CD4-positive, alpha-beta memory T cell (primary cell): Measurements from ENCODE around the gene PAX2. TPM values are rescaled to one million over a fixed set of nuclear protein-coding genes. Genes with fewer than 3 reads are reported as not detected.

Experiments used
- CTCF ChIA-PET: fragments of 350-600 bp; sonication (Branson Sonifier 250); formaldehyde crosslinking; loops from one replicate; lab custom pipeline; 2021; ENCODE audit warnings: inconsistent platforms; ENCODE audit not compliant: partially characterized antibody; lab: Charles Lee
- POLR2A ChIA-PET: fragments of 350-600 bp; sonication (Branson Sonifier 250); formaldehyde crosslinking; loops from one replicate; lab custom pipeline; 2021; ENCODE audit not compliant: partially characterized antibody; lab: Charles Lee
- DNase-seq, 5 donors: peaks; one replicate each; pipeline versions ENCODE4 v3.0.0 to v3.0.0-alpha.2; 2020 to 2022; ENCODE audit warnings: mixed read lengths in 1 of 5
- H3K27ac ChIP-seq: one replicate; pipeline ENCODE4 v1.7.0; 2013; ENCODE audit warnings: low read depth, low read length
- H3K27me3 ChIP-seq: 2 replicates; pipeline ENCODE4 v1.7.0; 2013; ENCODE audit warnings: mild to moderate bottlenecking, low read length, moderate library complexity; ENCODE audit not compliant: insufficient read depth
- H3K36me3 ChIP-seq: 2 replicates; pipeline ENCODE4 v1.7.0; 2013; ENCODE audit warnings: mild to moderate bottlenecking, low read length, moderate library complexity; ENCODE audit not compliant: insufficient read depth
- H3K4me1 ChIP-seq: 2 replicates; pipeline ENCODE4 v1.7.0; 2013; ENCODE audit warnings: mild to moderate bottlenecking, low read length, moderate library complexity; ENCODE audit not compliant: insufficient read depth
- H3K4me3 ChIP-seq, 2 donors: one replicate each; pipeline ENCODE4 v1.7.0; 2013; ENCODE audit warnings: low read length in 2 of 2, mild to moderate bottlenecking in 1 of 2
- H3K9me3 ChIP-seq, 2 donors: one replicate each; pipeline ENCODE4 v1.7.0; 2013; ENCODE audit warnings: low read length in 2 of 2, control low read depth in 1 of 2; ENCODE audit not compliant: control insufficient read depth in 1 of 2
- H3K27ac Mint-ChIP-seq, 7 donors: one replicate each; pipeline ENCODE4 v1.8.0; 2020 to 2021; ENCODE audit warnings: mixed read lengths in 7 of 7, mild to moderate bottlenecking in 6 of 7, inconsistent platforms in 3 of 7, moderate library complexity in 3 of 7
- H3K27me3 Mint-ChIP-seq, 2 donors: one replicate each; pipeline ENCODE4 v1.8.0; 2020 to 2021; ENCODE audit warnings: mixed read lengths in 2 of 2
- H3K36me3 Mint-ChIP-seq, 2 donors: one replicate each; pipeline ENCODE4 v1.8.0; 2020 to 2021; ENCODE audit warnings: mixed read lengths in 2 of 2, inconsistent platforms in 1 of 2, mild to moderate bottlenecking in 1 of 2
- H3K4me1 Mint-ChIP-seq, 4 donors: one replicate each; pipeline ENCODE4 v1.8.0; 2020 to 2021; ENCODE audit warnings: mixed read lengths in 4 of 4, mild to moderate bottlenecking in 1 of 4
- H3K4me3 Mint-ChIP-seq, 8 donors: one replicate each; pipeline ENCODE4 v1.8.0; 2020 to 2021; ENCODE audit warnings: mixed read lengths in 8 of 8, mild to moderate bottlenecking in 7 of 8, moderate library complexity in 6 of 8, inconsistent platforms in 3 of 8
- H3K9me3 Mint-ChIP-seq, 8 donors: one replicate each; pipeline ENCODE4 v1.8.0; 2020 to 2021; ENCODE audit warnings: mixed read lengths in 8 of 8, mild to moderate bottlenecking in 5 of 8, inconsistent platforms in 3 of 8, moderate library complexity in 1 of 8
- intact Hi-C: fragments of 100-400 bp; cut with micrococcal nuclease; formaldehyde crosslinking; loops from one replicate; pipeline ENCODE4 v1.15.1; 2023
- polyA plus RNA-seq, 2 donors: library from polyadenylated mRNA; unstranded; fragments of 300-500 nt; fragmentation: Illumina TruSeq; gene quantifications; one replicate each; pipeline ENCODE4 v1.2.3, GENCODE V29; 2021
- total RNA-seq, 2 experiments: library from RNA; stranded (reverse); gene quantifications; one replicate each; pipeline ENCODE4 v1.2.3, GENCODE V29; 2021

Gene PAX2
- total and polyA plus RNA-seq, 4 experiments from 2014 or later, result not detected

- intact Hi-C loops, result no loop called here
- H3K27me3 ChIP-seq, result peaks cover 48% of the 10 kb centered on the region
- Mint-ChIP-seq H3K27me3 (peaks cover 57 to 74% of the 10 kb centered on the region in 2 donors), H3K4me1 (peaks cover 14 to 48% (median 24%) of the 10 kb centered on the region in 4 donors), H3K9me3 (peaks cover 0 to 2% (median 0%) of the 10 kb centered on the region in 8 donors), H3K36me3 (no peaks in the 10 kb centered on the region), H3K4me3 (peak overlapping the region; percentile 52 to 79 (median 65)), H3K27ac (no peak overlapping the region)
- H3K4me1 ChIP-seq, result peaks cover 29% of the 10 kb centered on the region
- CTCF ChIA-PET, result no interaction called here
- H3K36me3 ChIP-seq, result no peaks in the 10 kb centered on the region
- POLR2A ChIA-PET, result no interaction called here
- H3K9me3 ChIP-seq, result no peaks in the 10 kb centered on the region
- no peak overlapping the region for H3K27ac ChIP-seq
- DNase-seq, result peak in 1 of 5 donors; percentile 10
- peak overlapping the region in 1 of 2 donors; percentile 18 for H3K4me3 ChIP-seq
These were observed 81.2 kb downstream of the PAX2 start for GRCh38 chr10:100826661-100826982.

GRCh38 chr10:100826983-100827818 is 81.8 kb downstream of the PAX2 start:
- H3K9me3 Mint-ChIP-seq, result peaks cover 0 to 2% (median 0%) of the 10 kb centered on the region in 8 donors
- peak overlapping the region in 1 of 7 donors; percentile 23 for H3K27ac Mint-ChIP-seq
- POLR2A ChIA-PET, result no interaction called here
- peak in 4 of 5 donors; percentile 15 to 53 (median 31) for DNase-seq
- peaks cover 14 to 48% (median 24%) of the 10 kb centered on the region in 4 donors for H3K4me1 Mint-ChIP-seq
- no peaks in the 10 kb centered on the region for H3K36me3 Mint-ChIP-seq
- H3K27ac ChIP-seq, result no peak overlapping the region
- H3K9me3 ChIP-seq, result no peaks in the 10 kb centered on the region
- peak overlapping the region in 1 of 2 donors; percentile 31 for H3K4me3 ChIP-seq
- H3K27me3 Mint-ChIP-seq, result peaks cover 58 to 77% of the 10 kb centered on the region in 2 donors
- peak overlapping the region; percentile 60 to 86 (median 80) for H3K4me3 Mint-ChIP-seq
- peaks cover 29% of the 10 kb centered on the region for H3K4me1 ChIP-seq
- H3K27me3 ChIP-seq, result peaks cover 48% of the 10 kb centered on the region
- CTCF ChIA-PET, result no interaction called here
- intact Hi-C loops, result loop anchor here (1.0 kb wide), 1 partner anchor 292 kb away; the partner anchor contains the start of gene HIF1AN
- H3K36me3 ChIP-seq, result no peaks in the 10 kb centered on the region

GRCh38 chr10:100827819-100828737 is 82.7 kb downstream of the PAX2 start:
- Histone ChIP-seq H3K36me3 (no peaks in the 10 kb centered on the region), H3K4me3 (peak overlapping the region; percentile 11 to 23), H3K27ac (no peak overlapping the region), H3K9me3 (no peaks in the 10 kb centered on the region), H3K4me1 (peaks cover 29% of the 10 kb centered on the region), H3K27me3 (peaks cover 55% of the 10 kb centered on the region)
- Mint-ChIP-seq H3K27ac (no peak overlapping the region), H3K36me3 (no peaks in the 10 kb centered on the region), H3K27me3 (peaks cover 58 to 76% of the 10 kb centered on the region in 2 donors), H3K9me3 (peaks cover 0 to 2% (median 0%) of the 10 kb centered on the region in 8 donors), H3K4me3 (peak overlapping the region; percentile 83 to 94 (median 87)), H3K4me1 (peaks cover 14 to 48% (median 24%) of the 10 kb centered on the region in 4 donors)
- DNase-seq, result peak in 4 of 5 donors; percentile 12 to 47 (median 16)
- intact Hi-C loops, result loop anchor here (1.0 kb wide), 1 partner anchor 293 kb away; the partner anchor contains the start of gene HIF1AN
- ChIA-PET POLR2A (no interaction called here), CTCF (no interaction called here)

- intact Hi-C loops, result no loop called here
- Mint-ChIP-seq H3K27ac (peak overlapping the region in 3 of 7 donors; percentile 36 to 42 (median 40)), H3K9me3 (peaks cover 0 to 2% (median 0%) of the 10 kb centered on the region in 8 donors), H3K36me3 (no peaks in the 10 kb centered on the region), H3K27me3 (peaks cover 58 to 76% of the 10 kb centered on the region in 2 donors), H3K4me1 (peaks cover 14 to 48% (median 24%) of the 10 kb centered on the region in 4 donors), H3K4me3 (peak overlapping the region; percentile 83 to 94 (median 87))
- Histone ChIP-seq H3K36me3 (no peaks in the 10 kb centered on the region), H3K27me3 (peaks cover 52% of the 10 kb centered on the region), H3K4me1 (peaks cover 29% of the 10 kb centered on the region), H3K4me3 (peak overlapping the region; percentile 11 to 23), H3K27ac (no peak overlapping the region), H3K9me3 (no peaks in the 10 kb centered on the region)
- CTCF ChIA-PET, result no interaction called here
- POLR2A ChIA-PET, result no interaction called here
- DNase-seq, result peak in 3 of 5 donors; percentile 9 to 13 (median 9)
These were observed 83.3 kb downstream of the PAX2 start for GRCh38 chr10:100828738-100829096.

GRCh38 chr10:100829097-100829870 is 83.9 kb downstream of the PAX2 start:
- Histone ChIP-seq H3K9me3 (no peaks in the 10 kb centered on the region), H3K27me3 (peaks cover 51% of the 10 kb centered on the region), H3K4me3 (no peak overlapping the region), H3K27ac (no peak overlapping the region), H3K4me1 (peaks cover 29% of the 10 kb centered on the region), H3K36me3 (no peaks in the 10 kb centered on the region)
- CTCF ChIA-PET, result no interaction called here
- Mint-ChIP-seq H3K27me3 (peaks cover 59 to 74% of the 10 kb centered on the region in 2 donors), H3K4me1 (peaks cover 14 to 48% (median 24%) of the 10 kb centered on the region in 4 donors), H3K9me3 (peaks cover 0 to 2% (median 0%) of the 10 kb centered on the region in 8 donors), H3K4me3 (peak overlapping the region; percentile 83 to 94 (median 88)), H3K27ac (peak overlapping the region in 2 of 7 donors; percentile 36 to 78), H3K36me3 (no peaks in the 10 kb centered on the region)
- peak in 1 of 5 donors; percentile 8 for DNase-seq
- intact Hi-C loops, result no loop called here
- POLR2A ChIA-PET, result no interaction called here

GRCh38 chr10:100829933-100830727 is 84.7 kb downstream of the PAX2 start:
- Histone ChIP-seq H3K27me3 (peaks cover 47% of the 10 kb centered on the region), H3K9me3 (no peaks in the 10 kb centered on the region), H3K4me1 (peaks cover 29% of the 10 kb centered on the region), H3K27ac (no peak overlapping the region), H3K4me3 (no peak overlapping the region), H3K36me3 (no peaks in the 10 kb centered on the region)
- no peak for DNase-seq
- Mint-ChIP-seq H3K9me3 (peaks cover 0 to 2% (median 0%) of the 10 kb centered on the region in 8 donors), H3K27me3 (peaks cover 58 to 70% of the 10 kb centered on the region in 2 donors), H3K4me1 (peaks cover 14 to 47% (median 24%) of the 10 kb centered on the region in 4 donors), H3K27ac (peak overlapping the region in 2 of 7 donors; percentile 8 to 43), H3K4me3 (peak overlapping the region; percentile 55 to 90 (median 76)), H3K36me3 (no peaks in the 10 kb centered on the region)
- CTCF ChIA-PET, result no interaction called here
- intact Hi-C loops, result no loop called here
- POLR2A ChIA-PET, result no interaction called here
